Lung (tissue), 12 donors: ENCODE data around the gene SACS. TPM values are rescaled to one million over a fixed set of nuclear protein-coding genes. Genes with fewer than 3 reads are reported as not detected.

Experiments
- ATAC-seq: fragments of 200-7000 bp; cut with Tn5 transposase; one replicate; pipeline ENCODE4 v1.9.1; 2020; ENCODE audit warnings: moderate number of reproducible peaks; ENCODE audit not compliant: insufficient read depth, low FRiP score
- DNase-seq, 3 donors: peaks; one replicate each; pipeline ENCODE4 v3.0.0-alpha.2; 2013 to 2017
- H3K27ac ChIP-seq, 2 donors: one replicate each; pipeline ENCODE4 v1.5.1; 2013; ENCODE audit warnings: mild to moderate bottlenecking in 2 of 2, moderate library complexity in 2 of 2, control low read depth in 1 of 2, inconsistent platforms in 1 of 2, low read depth in 1 of 2, low read length in 1 of 2
- H3K27me3 ChIP-seq, 3 donors: one replicate each; pipeline ENCODE4 v1.5.1; 2013; ENCODE audit warnings: low read length in 2 of 3; ENCODE audit not compliant: control insufficient read depth in 3 of 3, insufficient read depth in 3 of 3
- H3K36me3 ChIP-seq, 4 donors: one replicate each; pipeline ENCODE4 v1.5.1; 2013; ENCODE audit warnings: low read length in 4 of 4, mild to moderate bottlenecking in 1 of 4, moderate library complexity in 1 of 4; ENCODE audit not compliant: control insufficient read depth in 4 of 4, insufficient read depth in 4 of 4
- H3K4me1 ChIP-seq, 5 donors: one replicate each; pipeline ENCODE4 v1.5.1; 2013; ENCODE audit warnings: low read length in 5 of 5, mild to moderate bottlenecking in 2 of 5, moderate library complexity in 1 of 5; ENCODE audit not compliant: control insufficient read depth in 5 of 5, insufficient read depth in 5 of 5
- H3K4me3 ChIP-seq: one replicate; pipeline ENCODE4 v1.5.1; 2013; ENCODE audit warnings: mild to moderate bottlenecking, control low read depth, moderate library complexity
- H3K9ac ChIP-seq, 2 donors: one replicate each; pipeline ENCODE4 v1.5.1; 2013; ENCODE audit warnings: low read length in 2 of 2, control low read depth in 1 of 2; ENCODE audit not compliant: insufficient read depth in 1 of 2
- H3K9me3 ChIP-seq, 4 donors: one replicate each; pipeline ENCODE4 v1.5.1; 2013; ENCODE audit warnings: low read length in 3 of 4, mild to moderate bottlenecking in 1 of 4, moderate library complexity in 1 of 4; ENCODE audit not compliant: control insufficient read depth in 4 of 4, insufficient read depth in 3 of 4
- WGBS, 2 donors: extraction: QIAGEN DNeasy Blood & Tissue Kit; methylation state at CpG; one replicate each; pipeline ENCODE4 v1.1.7; 2013; 5-methylcytosine and 5-hydroxymethylcytosine counted together
- polyA plus RNA-seq, 2 donors: library from polyadenylated mRNA; stranded (reverse); fragments of 200-250 nt; gene quantifications; one replicate each; pipeline ENCODE4 v1.2.1, GENCODE V29; 2013
- total RNA-seq, 2 donors: library from RNA; depleted of rRNA in 1 of 2; stranded (reverse); fragments of >200 nt in 1 of 2; gene quantifications; one replicate each; pipeline ENCODE4 v1.2.1, GENCODE V29; 2014 to 2021
- TF ChIP-seq, protein P1 (sequence below): IDR thresholded peaks from 2 replicates; pipeline ENCODE4 v1.5.1; 2012; ENCODE audit warnings: mild to moderate bottlenecking; ENCODE audit errors: control extremely low read depth, extremely low read depth
- donor health status: control.
- donor health status: control.
- donor health status: Bipolar disorder and iron deficiency.
- donor health status: healthy.
- donor health status: DM: yes; HTN: yes; CAD: no.

SACS gene
- total and polyA plus RNA-seq, 4 donors: 2.5 to 21.7 (median 7.0) TPM

DNA sequence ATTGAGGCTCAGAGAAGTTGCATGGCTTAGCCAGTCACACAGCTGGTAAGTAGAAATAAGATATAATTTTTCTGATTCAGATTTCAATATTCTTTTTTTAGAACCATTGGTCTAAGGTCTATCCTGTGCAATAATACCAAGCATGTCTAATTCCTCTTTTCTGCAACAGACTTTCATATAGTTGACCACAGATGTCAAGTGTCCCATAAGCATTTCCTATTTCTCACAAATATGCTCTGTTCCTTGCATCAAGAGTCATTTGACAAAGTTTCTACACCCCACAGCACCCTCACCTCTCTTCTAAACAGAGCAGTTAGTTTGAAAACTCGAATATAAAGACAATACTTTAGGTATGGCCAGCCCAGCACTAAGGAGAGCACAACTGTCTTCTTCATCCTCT is 26.8 kb upstream of the SACS start:
- Histone ChIP-seq H3K4me1 (peaks cover 0 to 3% (median 0%) of the 10 kb centered on the region in 5 donors), H3K9ac (no peak overlapping the region), H3K36me3 (no peaks in the 10 kb centered on the region), H3K27ac (no peak overlapping the region), H3K4me3 (no peak overlapping the region), H3K9me3 (no peaks in the 10 kb centered on the region), H3K27me3 (no peaks in the 10 kb centered on the region)
- TF ChIP-seq, protein P1, sequence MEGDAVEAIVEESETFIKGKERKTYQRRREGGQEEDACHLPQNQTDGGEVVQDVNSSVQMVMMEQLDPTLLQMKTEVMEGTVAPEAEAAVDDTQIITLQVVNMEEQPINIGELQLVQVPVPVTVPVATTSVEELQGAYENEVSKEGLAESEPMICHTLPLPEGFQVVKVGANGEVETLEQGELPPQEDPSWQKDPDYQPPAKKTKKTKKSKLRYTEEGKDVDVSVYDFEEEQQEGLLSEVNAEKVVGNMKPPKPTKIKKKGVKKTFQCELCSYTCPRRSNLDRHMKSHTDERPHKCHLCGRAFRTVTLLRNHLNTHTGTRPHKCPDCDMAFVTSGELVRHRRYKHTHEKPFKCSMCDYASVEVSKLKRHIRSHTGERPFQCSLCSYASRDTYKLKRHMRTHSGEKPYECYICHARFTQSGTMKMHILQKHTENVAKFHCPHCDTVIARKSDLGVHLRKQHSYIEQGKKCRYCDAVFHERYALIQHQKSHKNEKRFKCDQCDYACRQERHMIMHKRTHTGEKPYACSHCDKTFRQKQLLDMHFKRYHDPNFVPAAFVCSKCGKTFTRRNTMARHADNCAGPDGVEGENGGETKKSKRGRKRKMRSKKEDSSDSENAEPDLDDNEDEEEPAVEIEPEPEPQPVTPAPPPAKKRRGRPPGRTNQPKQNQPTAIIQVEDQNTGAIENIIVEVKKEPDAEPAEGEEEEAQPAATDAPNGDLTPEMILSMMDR: no peak
- WGBS, 2 donors: 38 to 55% methylated on average over 1 of the region's 1 CpG
- DNase-seq (no peak), ATAC-seq (no peak)

DNA sequence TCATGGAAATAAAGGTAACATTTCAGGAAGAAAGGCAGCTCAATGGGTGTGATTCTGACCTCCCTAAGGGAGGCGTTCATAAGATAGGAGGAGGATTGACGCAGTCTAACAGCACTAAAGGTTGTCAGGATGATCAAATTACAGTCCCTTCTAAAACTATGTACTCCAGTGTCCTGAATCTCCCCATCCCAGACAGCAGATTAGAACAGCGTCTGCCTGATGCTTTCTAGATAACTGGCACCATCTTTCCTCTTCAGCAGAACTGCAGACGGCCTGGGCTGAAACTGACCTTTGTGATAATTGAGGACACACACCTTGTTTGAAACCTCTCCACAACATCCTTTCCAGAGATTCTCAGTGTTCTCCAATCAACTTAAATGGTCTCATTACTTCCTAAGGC is 25.5 kb upstream of the SACS start:
- DNase-seq (no peak), ATAC-seq (no peak)
- Histone ChIP-seq H3K4me1 (peaks cover 0 to 3% (median 0%) of the 10 kb centered on the region in 5 donors), H3K9me3 (no peaks in the 10 kb centered on the region), H3K27me3 (no peaks in the 10 kb centered on the region), H3K36me3 (no peaks in the 10 kb centered on the region), H3K27ac (no peak overlapping the region), H3K4me3 (no peak overlapping the region), H3K9ac (no peak overlapping the region)
- TF ChIP-seq, protein P1: no peak
- 95% methylated on average over 4 of the region's 4 CpGs for WGBS, 2 donors

DNA sequence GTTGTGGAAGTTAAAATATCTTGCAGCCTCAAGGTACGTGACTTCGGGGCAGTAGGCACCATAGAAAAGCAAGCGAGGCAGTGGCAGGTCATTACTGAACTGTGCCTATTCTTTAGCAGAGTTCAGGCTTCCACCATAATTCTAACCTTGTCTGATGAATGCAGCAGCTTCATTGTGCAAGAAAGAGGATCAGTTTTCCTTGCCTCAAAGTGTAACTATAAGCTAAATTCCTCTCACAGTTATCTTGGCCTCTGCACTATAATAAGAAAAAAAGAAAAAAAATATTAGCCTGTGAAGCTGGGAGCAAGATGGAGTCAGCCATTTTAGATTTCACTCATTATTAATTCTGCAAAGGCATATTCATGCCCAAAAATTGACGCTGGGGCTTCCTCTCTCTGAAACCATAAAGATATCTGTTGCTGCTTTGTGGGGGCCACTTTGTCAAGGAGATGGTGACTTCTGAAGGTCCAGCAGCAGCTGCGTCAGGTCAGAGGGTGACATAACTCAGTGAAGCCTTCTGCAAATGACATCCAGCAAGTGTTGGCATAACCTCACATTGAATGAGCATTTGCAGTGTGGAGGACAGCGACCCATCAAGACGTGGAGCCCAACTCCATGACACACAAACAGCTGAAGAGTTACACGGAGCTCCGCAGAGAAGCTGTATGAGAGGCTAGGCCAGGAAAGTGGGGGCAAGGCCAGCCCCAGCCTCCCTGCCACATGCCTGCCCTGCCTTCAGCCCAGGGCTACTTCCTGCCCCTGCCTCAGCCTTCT is 23.1 kb upstream of the SACS start:
- 89 to 94% methylated on average over 9 of the region's 9 CpGs for WGBS, 2 donors
- Histone ChIP-seq H3K4me1 (peaks cover 0 to 4% (median 0%) of the 10 kb centered on the region in 5 donors), H3K9ac (no peak overlapping the region), H3K36me3 (no peaks in the 10 kb centered on the region), H3K27ac (no peak overlapping the region), H3K4me3 (no peak overlapping the region), H3K27me3 (no peaks in the 10 kb centered on the region), H3K9me3 (no peaks in the 10 kb centered on the region)
- DNase-seq: no peak
- TF ChIP-seq, protein P1: no peak
- no peak for ATAC-seq
